Osteocyte (in vitro differentiated cells): ENCODE measurements around the gene PCDHGB5. TPM values are rescaled to one million over a fixed set of nuclear protein-coding genes. Genes with fewer than 3 reads are reported as not detected.
"Not testable (repeated sequence)": the region's sequence is repeated elsewhere in the genome, so short reads cannot be mapped to it uniquely, and the experiment has no call there.

Source experiments
- DNase-seq: peaks from one replicate; pipeline ENCODE4 v3.0.0; 2021; ENCODE audit warnings: mixed read lengths; ENCODE audit not compliant: unreplicated experiment; ENCODE audit errors: extremely low spot score
- H3K27ac Mint-ChIP-seq: one replicate; pipeline ENCODE4 v1.8.0; 2021; ENCODE audit warnings: mild to moderate bottlenecking, mixed read lengths; ENCODE audit not compliant: unreplicated experiment
- H3K27me3 Mint-ChIP-seq: one replicate; pipeline ENCODE4 v1.8.0; 2021; ENCODE audit warnings: mixed read lengths; ENCODE audit not compliant: unreplicated experiment
- H3K36me3 Mint-ChIP-seq: one replicate; pipeline ENCODE4 v1.8.0; 2021; ENCODE audit warnings: mixed read lengths; ENCODE audit not compliant: unreplicated experiment
- H3K4me1 Mint-ChIP-seq: one replicate; pipeline ENCODE4 v1.8.0; 2021; ENCODE audit warnings: mixed read lengths; ENCODE audit not compliant: unreplicated experiment
- H3K4me3 Mint-ChIP-seq: one replicate; pipeline ENCODE4 v1.8.0; 2021; ENCODE audit warnings: mild to moderate bottlenecking, moderate library complexity, mixed read lengths; ENCODE audit not compliant: unreplicated experiment
- H3K9me3 Mint-ChIP-seq: one replicate; pipeline ENCODE4 v1.8.0; 2021; ENCODE audit warnings: mixed read lengths; ENCODE audit not compliant: unreplicated experiment
- CTCF ChIP-seq: fragments of 200-600 bp; sonication (generic); IDR thresholded peaks from 2 replicates; pipeline ENCODE4 v1.5.0; 2021; ENCODE audit warnings: antibody characterized with exemption, mild to moderate bottlenecking, moderate library complexity
- total RNA-seq: library from RNA; stranded (reverse); gene quantifications from 2 replicates; pipeline ENCODE4 v1.2.1, GENCODE V29; 2021

PCDHGB5 gene
- total RNA-seq, 1 donor from 2014 or later: 1.3 TPM

GRCh38 chr5:141402553-141403243 lies 5.0 kb downstream of the PCDHGB5 start, which contains the start of gene PCDHGA9:
Gene PCDHGA9, plus strand, starts transcription at chr5:141402778. Its CDS starts 175 bp downstream, at chr5:141402953.
- TF ChIP-seq CTCF: peak; percentile 27

GRCh38 chr5:141403387-141403786 lies 5.6 kb downstream of the PCDHGB5 start:
- H3K27me3 Mint-ChIP-seq: no peaks in the 10 kb centered on the region
- no peak for DNase-seq
- no peak overlapping the region for H3K27ac Mint-ChIP-seq
- peaks cover 14% of the 10 kb centered on the region for H3K9me3 Mint-ChIP-seq
- H3K4me3 Mint-ChIP-seq: no peak overlapping the region
- H3K36me3 Mint-ChIP-seq: peaks cover 15% of the 10 kb centered on the region
- peaks cover 7% of the 10 kb centered on the region for H3K4me1 Mint-ChIP-seq
- TF ChIP-seq CTCF: no peak

More at GRCh38 chr5:141402553-141403243, 5.0 kb downstream of the PCDHGB5 start, which contains the start of gene PCDHGA9:
- H3K27me3 Mint-ChIP-seq: no peaks in the 10 kb centered on the region
- no peak within 1 kb of the TSS for H3K4me3 Mint-ChIP-seq
- H3K36me3 Mint-ChIP-seq: peaks cover 9% of the 10 kb centered on the region
- H3K4me1 Mint-ChIP-seq: peaks cover 2% of the 10 kb centered on the region
- H3K9me3 Mint-ChIP-seq: peaks cover 11% of the 10 kb centered on the region
- no peak for DNase-seq
- H3K27ac Mint-ChIP-seq: no peak within 1 kb of the TSS

- Mint-ChIP-seq H3K36me3 (peaks cover 37% of the 10 kb centered on the region), H3K9me3 (peaks cover 13% of the 10 kb centered on the region), H3K27ac (peak within 1 kb of the TSS; percentile 97), H3K4me3 (peak within 1 kb of the TSS; percentile 86), H3K4me1 (peaks cover 23% of the 10 kb centered on the region)
- H3K27me3 Mint-ChIP-seq: not testable (repeated sequence)
- TF ChIP-seq CTCF: peak; percentile 89
- peak; percentile 92 for DNase-seq
These were observed 10.2 kb downstream of the PCDHGB5 start, which contains the start of gene PCDHGB6 for GRCh38 chr5:141407790-141408505. Gene PCDHGB6, plus strand, starts transcription at chr5:141408021. Its CDS starts 182 bp downstream, at chr5:141408203.

- Mint-ChIP-seq H3K36me3 (peaks cover 54% of the 10 kb centered on the region), H3K4me3 (peak overlapping the region; percentile 63)
- no peak for TF ChIP-seq CTCF
These were observed 12.0 kb downstream of the PCDHGB5 start for GRCh38 chr5:141409598-141410306.

More at GRCh38 chr5:141409598-141410306, 12.0 kb downstream of the PCDHGB5 start:
- Mint-ChIP-seq H3K4me1 (peaks cover 28% of the 10 kb centered on the region), H3K27ac (peak overlapping the region; percentile 63), H3K9me3 (peaks cover 18% of the 10 kb centered on the region), H3K27me3 (no peaks in the 10 kb centered on the region)
- DNase-seq: no peak
